Measurements from ENCODE around the gene THRB.

The THRB gene

DNA sequence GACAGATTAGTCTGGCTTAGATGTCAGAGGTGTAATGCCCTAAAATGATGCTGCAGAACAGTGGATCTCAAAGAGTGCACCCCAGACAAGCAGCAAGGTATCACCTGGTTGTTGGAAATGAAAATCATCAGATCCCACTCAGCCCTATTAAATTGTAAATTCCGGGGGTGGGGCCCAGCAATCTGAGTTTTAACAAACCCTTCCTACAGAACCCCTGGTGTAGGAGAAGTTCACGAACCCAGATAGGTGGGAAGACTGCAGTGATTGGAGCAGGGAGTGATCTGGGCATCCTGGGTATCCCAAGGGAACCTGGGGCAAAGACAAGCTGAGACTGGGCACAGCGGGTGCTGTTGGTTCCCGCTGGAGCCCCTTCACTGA lies 24.3 kb upstream of the THRB start:
- H3K36me3 ChIP-seq: no peaks in the 10 kb centered on the region
- no peak overlapping the region for H3K4me3 ChIP-seq (ENCODE audit: low read depth, low read length)
- DNase-seq: no peak
- H3K9me3 ChIP-seq: no peaks in the 10 kb centered on the region
- H3K4me1 ChIP-seq: no peaks in the 10 kb centered on the region
- TF ChIP-seq, protein P1, sequence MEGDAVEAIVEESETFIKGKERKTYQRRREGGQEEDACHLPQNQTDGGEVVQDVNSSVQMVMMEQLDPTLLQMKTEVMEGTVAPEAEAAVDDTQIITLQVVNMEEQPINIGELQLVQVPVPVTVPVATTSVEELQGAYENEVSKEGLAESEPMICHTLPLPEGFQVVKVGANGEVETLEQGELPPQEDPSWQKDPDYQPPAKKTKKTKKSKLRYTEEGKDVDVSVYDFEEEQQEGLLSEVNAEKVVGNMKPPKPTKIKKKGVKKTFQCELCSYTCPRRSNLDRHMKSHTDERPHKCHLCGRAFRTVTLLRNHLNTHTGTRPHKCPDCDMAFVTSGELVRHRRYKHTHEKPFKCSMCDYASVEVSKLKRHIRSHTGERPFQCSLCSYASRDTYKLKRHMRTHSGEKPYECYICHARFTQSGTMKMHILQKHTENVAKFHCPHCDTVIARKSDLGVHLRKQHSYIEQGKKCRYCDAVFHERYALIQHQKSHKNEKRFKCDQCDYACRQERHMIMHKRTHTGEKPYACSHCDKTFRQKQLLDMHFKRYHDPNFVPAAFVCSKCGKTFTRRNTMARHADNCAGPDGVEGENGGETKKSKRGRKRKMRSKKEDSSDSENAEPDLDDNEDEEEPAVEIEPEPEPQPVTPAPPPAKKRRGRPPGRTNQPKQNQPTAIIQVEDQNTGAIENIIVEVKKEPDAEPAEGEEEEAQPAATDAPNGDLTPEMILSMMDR (IDR thresholded peaks at IDR 0.05; ENCODE audit: low read depth, low read length): no peak
- peaks cover 23% of the 10 kb centered on the region for H3K27me3 ChIP-seq

- no peaks in the 10 kb centered on the region for H3K27me3 ChIP-seq
- TF ChIP-seq, protein P1 (IDR thresholded peaks at IDR 0.05; ENCODE audit: low read depth, low read length): no peak
- no peak for DNase-seq
These were observed 19.5 kb upstream of the THRB start for GRCh38 chr3:24514119-24514518.

DNA sequence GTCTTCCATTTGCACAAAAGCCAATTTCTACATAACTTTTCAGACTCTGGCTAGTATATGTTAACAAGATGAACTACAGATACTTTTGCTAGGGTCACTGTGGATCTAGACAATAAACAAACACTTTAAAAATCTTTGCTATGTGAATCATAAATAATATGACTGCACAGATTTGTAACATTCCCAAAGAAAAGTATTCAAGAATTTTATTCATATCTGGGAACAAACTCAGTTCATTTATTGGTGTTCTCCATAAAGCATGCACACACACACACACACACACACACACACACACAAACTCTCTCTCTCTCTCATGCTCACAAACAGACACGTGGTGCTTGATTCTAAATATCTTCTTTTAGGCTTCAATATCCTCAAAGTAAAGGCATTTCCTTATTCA lies 18.8 kb upstream of the THRB start:
- TF ChIP-seq, protein P1 (IDR thresholded peaks at IDR 0.05; ENCODE audit: low read depth, low read length): no peak
- no peak for DNase-seq
- Histone ChIP-seq H3K4me1 (no peaks in the 10 kb centered on the region), H3K4me3 (ENCODE audit: low read depth, low read length) (no peak overlapping the region), H3K36me3 (no peaks in the 10 kb centered on the region), H3K27me3 (no peaks in the 10 kb centered on the region), H3K9me3 (no peaks in the 10 kb centered on the region)

More at GRCh38 chr3:24514119-24514518, 19.5 kb upstream of the THRB start:
- Histone ChIP-seq H3K36me3 (no peaks in the 10 kb centered on the region), H3K4me1 (no peaks in the 10 kb centered on the region), H3K9me3 (no peaks in the 10 kb centered on the region), H3K4me3 (ENCODE audit: low read depth, low read length) (no peak overlapping the region)

DNA sequence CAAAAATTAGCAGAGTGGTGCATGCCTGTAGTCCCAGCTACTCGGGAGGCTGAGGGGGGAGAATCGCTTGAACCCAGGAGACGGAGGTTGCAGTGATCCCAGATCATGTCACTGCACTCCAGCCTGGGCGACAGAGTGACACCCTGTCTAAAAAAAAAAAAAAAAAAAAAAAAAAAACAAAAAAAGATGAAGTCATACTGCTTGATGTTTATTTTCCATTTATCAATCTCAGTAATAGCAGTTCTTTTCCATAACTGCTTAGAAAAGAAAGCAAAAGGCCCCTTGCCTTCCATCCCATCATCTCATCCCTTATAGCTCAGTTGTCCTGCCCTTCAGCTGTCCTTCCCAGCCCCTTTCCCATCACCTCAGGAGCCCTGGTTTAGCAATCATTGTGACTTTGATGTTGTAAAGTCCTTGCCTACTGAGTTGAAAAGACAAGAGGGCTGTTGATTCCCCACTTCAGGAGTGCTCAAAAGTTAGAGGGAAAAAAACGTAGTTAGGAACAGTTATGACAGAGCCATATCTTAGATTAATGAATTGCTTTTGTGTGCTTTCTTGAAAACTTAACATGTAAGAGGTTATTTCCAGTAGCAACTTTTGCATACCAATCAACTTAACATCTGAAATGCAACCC lies 18.0 kb upstream of the THRB start:
- Histone ChIP-seq H3K36me3 (no peaks in the 10 kb centered on the region), H3K4me3 (ENCODE audit: low read depth, low read length) (no peak overlapping the region), H3K9me3 (no peaks in the 10 kb centered on the region), H3K4me1 (no peaks in the 10 kb centered on the region), H3K27me3 (no peaks in the 10 kb centered on the region)
- DNase-seq: no peak
- TF ChIP-seq, protein P1 (IDR thresholded peaks at IDR 0.05; ENCODE audit: low read depth, low read length): no peak

DNA sequence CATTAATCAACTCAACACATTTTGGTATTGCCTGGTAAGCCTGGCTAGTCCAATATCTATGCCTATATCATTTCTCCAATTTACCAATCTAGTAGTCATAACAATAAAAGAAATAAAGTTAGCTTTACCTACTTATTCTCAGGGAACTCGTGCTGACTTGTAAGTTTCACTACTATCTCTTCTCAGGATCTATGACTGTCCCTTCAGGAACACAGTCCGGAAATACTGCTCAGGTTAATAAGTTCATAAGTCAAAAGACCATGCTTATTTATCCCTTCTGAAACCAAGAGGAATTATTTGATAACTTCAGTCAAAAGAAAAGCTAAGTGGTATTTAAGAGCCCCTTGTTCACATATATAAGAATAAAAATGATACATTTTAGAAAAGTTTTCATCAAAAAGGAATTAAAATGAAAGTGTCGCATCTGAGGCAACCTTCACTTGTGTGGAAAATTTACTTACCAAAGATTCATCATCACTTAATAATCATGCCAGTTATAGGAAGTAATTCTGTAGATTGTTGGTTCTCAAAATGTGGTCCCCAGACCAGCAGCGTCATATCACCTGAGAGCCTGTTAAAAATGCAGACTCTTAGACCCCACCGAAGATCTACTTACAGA lies 15.5 kb upstream of the THRB start:
- DNase-seq: no peak
- TF ChIP-seq, protein P1 (IDR thresholded peaks at IDR 0.05; ENCODE audit: low read depth, low read length): no peak
- Histone ChIP-seq H3K36me3 (no peaks in the 10 kb centered on the region), H3K27me3 (no peaks in the 10 kb centered on the region), H3K4me3 (ENCODE audit: low read depth, low read length) (no peak overlapping the region), H3K4me1 (no peaks in the 10 kb centered on the region), H3K9me3 (no peaks in the 10 kb centered on the region)

DNA sequence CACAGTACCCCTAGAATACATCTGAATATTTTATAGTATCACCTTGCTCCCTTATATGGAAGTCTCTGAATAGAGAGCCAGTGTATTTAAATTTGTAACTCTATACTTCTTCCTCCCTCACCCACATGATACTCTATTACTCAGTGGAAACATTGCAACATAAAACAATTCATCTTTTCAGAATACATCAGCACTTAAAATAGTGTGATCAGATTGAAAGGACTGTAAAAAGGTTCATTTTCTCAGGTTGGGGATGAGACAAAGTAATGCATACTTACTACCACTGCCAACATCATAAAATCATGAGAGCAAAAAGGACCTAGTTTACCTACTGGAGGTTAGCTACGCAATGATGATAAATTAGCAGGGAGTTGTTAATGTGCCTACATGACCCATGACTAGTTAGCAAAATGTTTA lies 13.8 kb upstream of the THRB start:
- DNase-seq: no peak
- Histone ChIP-seq H3K27me3 (no peaks in the 10 kb centered on the region), H3K9me3 (no peaks in the 10 kb centered on the region), H3K36me3 (no peaks in the 10 kb centered on the region), H3K4me3 (ENCODE audit: low read depth, low read length) (no peak overlapping the region), H3K4me1 (no peaks in the 10 kb centered on the region)
- TF ChIP-seq, protein P1 (IDR thresholded peaks at IDR 0.05; ENCODE audit: low read depth, low read length): no peak

Data from BE2C (cell line).